ENCODE results near the gene LTBP1.
"Not testable (repeated sequence)": the region's sequence is repeated elsewhere in the genome, so short reads cannot be mapped to it uniquely, and the experiment has no call there.

The LTBP1 gene

DNA sequence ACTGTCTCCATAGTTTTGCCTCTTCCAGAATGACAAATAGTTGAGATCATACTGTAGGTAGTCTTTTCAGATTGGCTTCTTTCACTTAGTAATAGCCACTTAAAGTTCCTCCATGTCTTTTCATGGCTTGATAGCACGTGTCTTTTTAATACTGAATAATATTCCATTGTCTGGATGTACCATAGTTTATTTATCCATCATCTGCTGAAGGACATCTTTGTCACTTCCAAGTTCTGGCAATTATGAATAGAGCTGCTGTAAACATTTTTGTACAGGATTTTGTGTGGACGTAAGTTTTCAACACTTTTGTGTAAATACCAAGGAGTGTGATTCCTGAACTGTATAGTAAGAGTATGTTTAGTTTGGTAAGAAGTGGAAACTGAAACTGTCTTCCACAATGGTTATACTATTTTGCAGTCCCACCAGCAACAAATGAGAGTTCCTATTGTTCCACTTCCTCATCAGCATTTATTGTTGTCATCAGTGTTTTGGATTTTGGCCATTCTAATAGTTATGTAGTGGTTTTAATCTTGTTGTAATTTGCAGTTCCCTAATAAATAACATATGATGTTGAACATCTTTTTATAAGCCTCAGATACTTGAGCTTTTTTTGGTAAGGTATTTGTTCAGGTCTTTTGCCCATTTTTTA is 18.9 kb downstream of the LTBP1 start:
- TF ChIP-seq, protein P1, sequence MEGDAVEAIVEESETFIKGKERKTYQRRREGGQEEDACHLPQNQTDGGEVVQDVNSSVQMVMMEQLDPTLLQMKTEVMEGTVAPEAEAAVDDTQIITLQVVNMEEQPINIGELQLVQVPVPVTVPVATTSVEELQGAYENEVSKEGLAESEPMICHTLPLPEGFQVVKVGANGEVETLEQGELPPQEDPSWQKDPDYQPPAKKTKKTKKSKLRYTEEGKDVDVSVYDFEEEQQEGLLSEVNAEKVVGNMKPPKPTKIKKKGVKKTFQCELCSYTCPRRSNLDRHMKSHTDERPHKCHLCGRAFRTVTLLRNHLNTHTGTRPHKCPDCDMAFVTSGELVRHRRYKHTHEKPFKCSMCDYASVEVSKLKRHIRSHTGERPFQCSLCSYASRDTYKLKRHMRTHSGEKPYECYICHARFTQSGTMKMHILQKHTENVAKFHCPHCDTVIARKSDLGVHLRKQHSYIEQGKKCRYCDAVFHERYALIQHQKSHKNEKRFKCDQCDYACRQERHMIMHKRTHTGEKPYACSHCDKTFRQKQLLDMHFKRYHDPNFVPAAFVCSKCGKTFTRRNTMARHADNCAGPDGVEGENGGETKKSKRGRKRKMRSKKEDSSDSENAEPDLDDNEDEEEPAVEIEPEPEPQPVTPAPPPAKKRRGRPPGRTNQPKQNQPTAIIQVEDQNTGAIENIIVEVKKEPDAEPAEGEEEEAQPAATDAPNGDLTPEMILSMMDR (conservative IDR thresholded peaks at IDR 0.05; ENCODE audit: low read depth, low read length): no peak

DNA sequence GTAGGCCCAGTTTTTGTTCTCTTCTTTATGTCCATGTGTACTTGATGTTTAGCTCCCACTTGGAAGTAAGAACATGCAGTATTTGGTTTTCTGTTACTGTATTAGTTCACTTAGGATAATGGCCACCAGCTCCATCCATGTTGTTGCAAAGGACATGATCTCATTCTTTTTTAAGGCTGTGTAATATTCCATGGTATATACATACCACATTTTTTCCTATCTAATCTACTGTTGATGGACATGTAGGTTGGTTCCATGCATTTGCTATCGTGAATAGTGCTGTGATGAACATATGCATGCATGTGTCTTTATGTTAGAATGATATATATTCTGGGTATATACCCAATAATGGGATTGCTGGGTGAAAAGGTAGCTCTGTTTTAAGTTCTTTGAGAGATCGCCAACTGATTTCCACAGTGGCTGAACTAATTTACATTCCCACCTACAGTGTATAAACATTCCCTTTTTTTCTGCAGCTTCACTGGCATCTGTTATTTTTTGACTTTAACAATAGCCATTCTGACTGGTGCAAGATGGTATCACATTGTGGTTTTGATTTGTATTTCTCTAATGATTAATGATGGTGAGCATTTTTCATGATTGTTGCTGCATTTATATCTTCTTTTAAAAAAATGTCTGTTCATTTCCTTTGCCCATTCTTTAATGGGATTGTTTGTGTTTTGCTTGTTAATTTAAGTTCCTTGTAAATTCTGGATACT is 22.9 kb downstream of the LTBP1 start:
- H3K4me3 ChIP-seq (ENCODE audit: low read length): no peak overlapping the region
- no peak for DNase-seq (ENCODE audit: low read depth)
- TF ChIP-seq, protein P1 (conservative IDR thresholded peaks at IDR 0.05; ENCODE audit: low read depth, low read length): no peak

More for the DNA sequence above, 18.9 kb downstream of the LTBP1 start:
- DNase-seq (ENCODE audit: low read depth): no peak
- H3K4me3 ChIP-seq (ENCODE audit: low read length): no peak overlapping the region

DNA sequence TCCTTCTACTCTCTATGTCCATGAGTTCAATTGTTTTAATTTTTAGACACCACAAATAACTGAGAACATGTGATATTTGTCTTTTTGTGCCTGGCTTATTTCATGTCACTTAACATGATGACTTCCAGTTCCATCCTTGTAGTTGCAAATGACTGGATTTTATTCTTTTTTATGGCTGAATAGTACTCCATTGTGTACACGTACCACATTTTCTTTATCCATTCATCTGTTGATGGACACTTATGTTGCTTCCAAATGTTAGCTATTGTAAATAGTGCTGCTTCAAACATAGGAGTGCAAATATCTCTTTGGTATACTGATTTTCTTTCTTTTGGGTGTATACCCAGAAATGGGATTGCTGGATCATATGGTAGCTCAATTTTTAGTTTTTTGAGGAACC is 27.0 kb downstream of the LTBP1 start:
- not testable (repeated sequence) for H3K4me3 ChIP-seq (ENCODE audit: low read length); DNase-seq (ENCODE audit: low read depth)

DNA sequence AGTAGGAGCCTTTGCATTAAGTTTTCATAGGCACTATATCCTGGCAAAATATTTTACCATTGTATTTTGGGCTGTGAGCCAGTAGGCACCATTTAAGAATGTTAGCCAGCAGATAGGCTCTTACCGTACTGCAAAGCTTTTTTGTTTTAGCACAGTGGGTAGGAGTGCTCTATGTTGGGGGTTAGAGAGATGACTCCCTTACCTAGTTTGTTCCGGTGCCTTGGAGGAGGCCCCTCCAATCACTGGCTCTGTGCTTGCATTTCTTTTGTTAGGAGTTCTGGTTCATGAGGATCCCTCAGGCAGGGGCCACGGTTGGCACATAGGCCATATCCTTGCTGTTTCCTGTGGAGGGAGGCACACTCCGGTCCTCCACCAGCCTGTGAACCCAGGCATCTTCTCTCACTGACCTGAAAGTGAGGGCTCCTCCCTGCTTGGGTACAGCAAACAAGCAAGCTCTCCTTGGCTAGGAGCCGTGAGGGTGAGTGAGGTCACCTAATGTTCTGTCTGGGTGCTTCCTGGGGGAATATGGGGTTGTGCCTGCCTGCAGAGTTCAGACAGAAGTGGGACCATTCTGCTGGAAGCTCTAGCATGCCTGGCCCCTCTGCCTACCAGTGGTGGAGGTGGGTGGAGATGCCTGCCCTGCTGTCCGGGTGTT is 29.8 kb downstream of the LTBP1 start:
- TF ChIP-seq, protein P1 (conservative IDR thresholded peaks at IDR 0.05; ENCODE audit: low read depth, low read length): no peak
- DNase-seq (ENCODE audit: low read depth): no peak
- no peak overlapping the region for H3K4me3 ChIP-seq (ENCODE audit: low read length)

DNA sequence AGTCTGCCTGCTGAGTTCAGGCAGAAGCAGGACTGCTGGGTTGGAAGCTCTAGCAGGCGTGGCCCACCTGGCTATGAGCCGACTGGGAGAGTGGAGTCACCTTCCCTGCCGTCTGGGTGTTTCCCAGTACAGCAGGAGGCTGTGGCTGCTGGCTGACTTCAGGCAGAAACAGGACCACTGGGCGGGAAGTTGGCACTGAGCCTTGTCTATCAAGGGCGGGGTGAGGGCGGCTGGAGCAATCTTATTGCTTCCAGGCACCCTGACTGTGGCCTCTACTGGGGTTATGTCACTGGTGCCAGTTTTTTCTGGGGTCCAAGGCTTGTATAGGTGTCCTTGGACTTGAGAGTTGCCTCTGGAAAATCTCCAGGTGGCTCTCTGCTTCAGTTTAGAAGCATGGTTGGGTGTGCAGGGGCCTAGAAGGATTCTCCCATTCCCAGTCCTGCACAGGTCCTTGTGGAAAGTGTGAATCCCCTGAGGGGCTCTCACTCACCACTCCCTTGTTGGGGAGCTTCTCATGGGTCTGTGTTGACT is 30.5 kb downstream of the LTBP1 start:
- H3K4me3 ChIP-seq (ENCODE audit: low read length): no peak overlapping the region
- TF ChIP-seq, protein P1 (conservative IDR thresholded peaks at IDR 0.05; ENCODE audit: low read depth, low read length): no peak
- no peak for DNase-seq (ENCODE audit: low read depth)

DNA sequence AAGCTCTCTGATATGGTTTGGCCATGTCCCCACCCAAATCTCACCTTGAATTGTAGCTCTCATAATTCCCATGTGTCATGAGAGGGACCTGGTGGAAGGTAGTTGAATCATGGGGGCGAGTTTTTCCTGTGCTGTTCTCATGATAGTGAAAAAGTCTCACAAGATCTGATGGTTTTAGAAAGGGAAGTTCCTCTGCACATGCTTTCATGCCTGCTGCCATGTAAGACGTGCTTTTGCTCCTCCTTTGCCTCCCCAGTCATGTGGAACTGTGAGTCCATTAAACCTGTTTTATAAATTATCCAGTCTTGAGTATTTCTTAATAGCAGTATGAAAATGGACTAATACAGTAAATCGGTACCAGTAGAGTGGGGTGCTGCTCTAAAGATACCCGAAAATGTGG is 34.9 kb downstream of the LTBP1 start:
- no peak for DNase-seq (ENCODE audit: low read depth)
- H3K4me3 ChIP-seq (ENCODE audit: low read length): no peak overlapping the region
- TF ChIP-seq, protein P1 (conservative IDR thresholded peaks at IDR 0.05; ENCODE audit: low read depth, low read length): no peak

DNA sequence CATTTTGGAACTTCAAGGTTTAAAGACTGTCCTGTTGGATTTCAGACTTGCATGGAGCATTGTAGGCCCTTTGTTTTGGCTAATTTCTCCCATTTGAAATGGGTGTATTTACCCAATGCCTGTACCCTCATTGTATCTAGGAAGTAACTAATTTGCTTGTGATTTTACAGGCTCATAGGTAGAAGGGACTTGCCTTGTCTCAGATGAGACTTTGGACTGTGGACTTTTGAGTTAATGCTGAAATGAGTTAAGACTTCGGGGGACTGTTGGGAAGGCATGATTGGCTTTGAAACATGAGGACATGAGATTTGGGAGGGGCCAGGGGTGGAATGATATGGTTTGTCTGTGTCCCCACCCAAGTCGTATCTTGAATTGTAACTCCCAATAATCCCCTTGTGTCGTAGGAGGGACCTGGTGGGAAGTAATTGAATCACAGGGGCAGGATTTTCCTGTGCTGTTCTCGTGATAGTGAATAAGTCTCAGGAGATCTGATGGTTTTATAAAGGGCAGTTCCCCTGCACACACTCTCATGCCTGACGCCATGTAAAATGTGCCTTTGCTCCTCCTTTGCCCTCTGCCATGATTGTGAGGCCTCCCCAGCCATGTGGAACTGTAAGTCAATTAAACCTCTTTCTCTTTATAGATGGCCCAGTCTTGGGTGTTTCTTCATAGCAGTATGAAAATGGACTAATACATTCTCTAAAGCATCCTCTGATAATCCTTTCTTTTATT is 36.6 kb downstream of the LTBP1 start:
- not testable (repeated sequence) for DNase-seq (ENCODE audit: low read depth); H3K4me3 ChIP-seq (ENCODE audit: low read length)
